GM23248 (cell line): ENCODE measurements around the gene MLLT11.

Experiments
- EZH2 ChIP-seq: fragments of 200-600 bp; sonication (generic); IDR thresholded peaks from 2 replicates; pipeline ENCODE4 v1.6.1; 2018; ENCODE audit warnings: antibody characterized with exemption, mild to moderate bottlenecking; ENCODE audit not compliant: insufficient read depth, poor library complexity, severe bottlenecking
- EZH2phosphoT487 ChIP-seq: fragments of 200-600 bp; sonication (generic); IDR thresholded peaks from 2 replicates; pipeline ENCODE4 v1.6.1; 2018; ENCODE audit warnings: antibody characterized with exemption, moderate library complexity, mild to moderate bottlenecking, low read depth; ENCODE audit not compliant: insufficient read depth

- TF ChIP-seq EZH2 (no peak), EZH2phosphoT487 (no peak)
Observed at GRCh38 chr1:151037032-151037431, 23.2 kb upstream of the MLLT11 start.
